ENCODE results near the gene EPN2.

Gene EPN2

DNA sequence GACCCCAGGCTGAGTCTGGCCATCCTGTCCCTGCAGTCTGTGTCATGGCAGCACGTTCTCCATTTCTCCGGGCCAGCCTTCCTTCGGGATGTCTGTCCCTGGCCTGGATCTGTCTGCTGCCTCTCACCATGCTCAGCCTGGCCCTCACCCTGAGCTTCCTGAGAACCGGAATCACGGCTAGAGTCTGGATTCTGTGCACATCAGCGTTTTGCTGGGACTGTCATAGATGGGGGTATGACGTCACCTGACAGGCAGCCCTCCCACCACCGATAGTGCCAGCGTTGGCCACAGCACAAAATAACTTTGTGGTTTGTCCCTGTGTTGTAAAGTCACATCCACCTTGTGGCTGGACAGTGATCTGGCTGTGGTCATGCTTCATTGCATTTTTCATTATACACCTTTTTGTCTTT lies 66.2 kb downstream of the EPN2 start:
- H3K36me3 ChIP-seq (ENCODE audit: control insufficient read depth, insufficient read depth, low read length) = no peaks in the 10 kb centered on the region
- H3K4me1 ChIP-seq (ENCODE audit: control insufficient read depth, insufficient read depth, low read length) = peaks cover 17% of the 10 kb centered on the region
- H3K4me3 ChIP-seq (ENCODE audit: low read length) = no peak overlapping the region
- H3K9me3 ChIP-seq (ENCODE audit: control insufficient read depth, low read length) = no peaks in the 10 kb centered on the region
- no peaks in the 10 kb centered on the region for H3K27me3 ChIP-seq (ENCODE audit: control insufficient read depth, insufficient read depth, low read length)
- H3K9ac ChIP-seq (ENCODE audit: low read length) = no peak overlapping the region

DNA sequence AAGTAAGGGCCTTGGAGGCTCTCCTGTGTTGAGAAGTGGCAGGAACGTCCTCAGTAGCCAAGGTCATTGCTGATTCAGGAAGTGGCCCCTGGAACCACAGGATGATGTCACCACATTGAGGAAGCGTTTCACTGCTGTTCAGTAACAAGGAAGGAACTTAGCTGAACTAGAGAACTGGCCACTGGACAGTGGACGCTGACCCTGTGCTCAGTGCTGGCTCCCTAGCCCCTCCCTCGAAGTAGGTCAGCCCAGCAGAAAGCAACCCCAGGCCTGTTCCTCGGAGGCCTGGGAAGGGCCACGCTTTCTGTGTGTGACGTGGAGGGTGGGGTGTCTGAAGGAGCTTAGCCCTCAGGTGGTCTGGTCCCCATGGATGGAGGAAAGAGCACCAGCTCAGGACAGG lies 67.0 kb downstream of the EPN2 start:
- Histone ChIP-seq H3K9me3 (ENCODE audit: control insufficient read depth, low read length) (no peaks in the 10 kb centered on the region), H3K36me3 (ENCODE audit: control insufficient read depth, insufficient read depth, low read length) (no peaks in the 10 kb centered on the region), H3K4me3 (ENCODE audit: low read length) (no peak overlapping the region), H3K4me1 (ENCODE audit: control insufficient read depth, insufficient read depth, low read length) (peaks cover 17% of the 10 kb centered on the region), H3K9ac (ENCODE audit: low read length) (no peak overlapping the region), H3K27me3 (ENCODE audit: control insufficient read depth, insufficient read depth, low read length) (no peaks in the 10 kb centered on the region)

- no peak overlapping the region for H3K4me3 ChIP-seq (ENCODE audit: low read length)
- no peaks in the 10 kb centered on the region for H3K36me3 ChIP-seq (ENCODE audit: control insufficient read depth, insufficient read depth, low read length)
- H3K9me3 ChIP-seq (ENCODE audit: control insufficient read depth, low read length) = no peaks in the 10 kb centered on the region
- H3K27me3 ChIP-seq (ENCODE audit: control insufficient read depth, insufficient read depth, low read length) = no peaks in the 10 kb centered on the region
- peaks cover 17% of the 10 kb centered on the region for H3K4me1 ChIP-seq (ENCODE audit: control insufficient read depth, insufficient read depth, low read length)
- H3K9ac ChIP-seq (ENCODE audit: low read length) = no peak overlapping the region
Measured at GRCh38 chr17:19304751-19305150, 67.6 kb downstream of the EPN2 start.

DNA sequence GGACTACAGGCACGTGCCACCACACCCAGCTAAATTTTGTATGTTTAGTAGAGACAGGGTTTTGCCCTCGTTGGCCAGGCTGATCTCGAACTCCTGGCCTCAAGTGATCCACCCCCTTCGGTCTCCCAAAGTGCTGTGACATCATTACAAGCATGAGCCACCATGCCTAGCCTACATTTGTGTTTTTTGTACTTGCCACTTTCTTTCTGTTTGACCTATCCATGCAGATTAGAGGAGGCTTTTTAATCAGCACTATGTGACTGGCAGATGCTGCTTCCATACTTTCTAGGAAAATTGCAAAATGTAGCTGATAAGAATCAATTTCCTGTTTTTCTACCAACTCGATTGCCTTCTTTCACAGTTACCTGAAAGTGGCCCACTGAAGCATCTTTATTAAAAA lies 68.1 kb downstream of the EPN2 start:
- Histone ChIP-seq H3K4me3 (ENCODE audit: low read length) (no peak overlapping the region), H3K27me3 (ENCODE audit: control insufficient read depth, insufficient read depth, low read length) (no peaks in the 10 kb centered on the region), H3K9ac (ENCODE audit: low read length) (no peak overlapping the region), H3K4me1 (ENCODE audit: control insufficient read depth, insufficient read depth, low read length) (peaks cover 17% of the 10 kb centered on the region), H3K9me3 (ENCODE audit: control insufficient read depth, low read length) (no peaks in the 10 kb centered on the region), H3K36me3 (ENCODE audit: control insufficient read depth, insufficient read depth, low read length) (no peaks in the 10 kb centered on the region)

DNA sequence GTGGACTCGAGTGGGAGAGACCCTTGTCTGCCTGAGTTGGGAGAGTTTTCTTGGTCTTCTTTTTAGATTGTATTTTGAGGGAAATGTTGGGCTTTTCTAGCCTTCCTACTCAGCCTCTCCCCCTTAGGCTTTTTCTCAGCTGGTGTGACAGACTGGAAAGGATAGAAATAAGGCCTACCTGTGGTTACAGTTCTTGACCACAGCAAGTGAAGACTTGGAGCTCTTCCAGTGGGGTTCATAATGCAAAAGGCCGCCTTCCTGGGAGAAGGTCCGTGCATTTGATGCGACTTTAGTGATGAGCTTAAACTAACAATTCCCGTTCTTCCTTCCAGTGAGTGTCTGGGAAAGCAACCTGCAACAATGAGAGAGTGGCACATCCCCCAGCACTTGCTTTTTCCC lies 68.6 kb downstream of the EPN2 start:
- Histone ChIP-seq H3K9me3 (ENCODE audit: control insufficient read depth, low read length) (no peaks in the 10 kb centered on the region), H3K27me3 (ENCODE audit: control insufficient read depth, insufficient read depth, low read length) (no peaks in the 10 kb centered on the region), H3K9ac (ENCODE audit: low read length) (no peak overlapping the region), H3K4me1 (ENCODE audit: control insufficient read depth, insufficient read depth, low read length) (peaks cover 17% of the 10 kb centered on the region), H3K36me3 (ENCODE audit: control insufficient read depth, insufficient read depth, low read length) (no peaks in the 10 kb centered on the region), H3K4me3 (ENCODE audit: low read length) (no peak overlapping the region)

GRCh38 chr17:19306160-19307111 lies 69.3 kb downstream of the EPN2 start:
- H3K9me3 ChIP-seq (ENCODE audit: control insufficient read depth, low read length) = no peaks in the 10 kb centered on the region
- H3K27me3 ChIP-seq (ENCODE audit: control insufficient read depth, insufficient read depth, low read length) = no peaks in the 10 kb centered on the region
- H3K4me1 ChIP-seq (ENCODE audit: control insufficient read depth, insufficient read depth, low read length) = peaks cover 17% of the 10 kb centered on the region
- H3K9ac ChIP-seq (ENCODE audit: low read length) = no peak overlapping the region
- no peak overlapping the region for H3K4me3 ChIP-seq (ENCODE audit: low read length)
- no peaks in the 10 kb centered on the region for H3K36me3 ChIP-seq (ENCODE audit: control insufficient read depth, insufficient read depth, low read length)

- Histone ChIP-seq H3K4me3 (ENCODE audit: low read length) (no peak overlapping the region), H3K36me3 (ENCODE audit: control insufficient read depth, insufficient read depth, low read length) (no peaks in the 10 kb centered on the region), H3K9me3 (ENCODE audit: control insufficient read depth, low read length) (no peaks in the 10 kb centered on the region), H3K9ac (ENCODE audit: low read length) (no peak overlapping the region), H3K4me1 (ENCODE audit: control insufficient read depth, insufficient read depth, low read length) (peaks cover 17% of the 10 kb centered on the region), H3K27me3 (ENCODE audit: control insufficient read depth, insufficient read depth, low read length) (no peaks in the 10 kb centered on the region)
Measured at GRCh38 chr17:19307521-19307920, 70.4 kb downstream of the EPN2 start.

- no peaks in the 10 kb centered on the region for H3K27me3 ChIP-seq (ENCODE audit: control insufficient read depth, insufficient read depth, low read length)
- H3K4me1 ChIP-seq (ENCODE audit: control insufficient read depth, insufficient read depth, low read length) = peaks cover 17% of the 10 kb centered on the region
- no peak overlapping the region for H3K9ac ChIP-seq (ENCODE audit: low read length)
- no peaks in the 10 kb centered on the region for H3K9me3 ChIP-seq (ENCODE audit: control insufficient read depth, low read length)
- H3K4me3 ChIP-seq (ENCODE audit: low read length) = no peak overlapping the region
- H3K36me3 ChIP-seq (ENCODE audit: control insufficient read depth, insufficient read depth, low read length) = no peaks in the 10 kb centered on the region
Measured at GRCh38 chr17:19308398-19308797, 71.2 kb downstream of the EPN2 start.

GRCh38 chr17:19309701-19310100 lies 72.5 kb downstream of the EPN2 start:
- H3K36me3 ChIP-seq (ENCODE audit: control insufficient read depth, insufficient read depth, low read length) = no peaks in the 10 kb centered on the region
- H3K4me3 ChIP-seq (ENCODE audit: low read length) = no peak overlapping the region
- peaks cover 10% of the 10 kb centered on the region for H3K4me1 ChIP-seq (ENCODE audit: control insufficient read depth, insufficient read depth, low read length)
- no peak overlapping the region for H3K9ac ChIP-seq (ENCODE audit: low read length)
- no peaks in the 10 kb centered on the region for H3K27me3 ChIP-seq (ENCODE audit: control insufficient read depth, insufficient read depth, low read length)
- H3K9me3 ChIP-seq (ENCODE audit: control insufficient read depth, low read length) = no peaks in the 10 kb centered on the region

GRCh38 chr17:19310151-19310550 lies 73.0 kb downstream of the EPN2 start:
- no peak overlapping the region for H3K9ac ChIP-seq (ENCODE audit: low read length)
- no peak overlapping the region for H3K4me3 ChIP-seq (ENCODE audit: low read length)
- peaks cover 8% of the 10 kb centered on the region for H3K4me1 ChIP-seq (ENCODE audit: control insufficient read depth, insufficient read depth, low read length)
- H3K36me3 ChIP-seq (ENCODE audit: control insufficient read depth, insufficient read depth, low read length) = no peaks in the 10 kb centered on the region
- no peaks in the 10 kb centered on the region for H3K27me3 ChIP-seq (ENCODE audit: control insufficient read depth, insufficient read depth, low read length)
- no peaks in the 10 kb centered on the region for H3K9me3 ChIP-seq (ENCODE audit: control insufficient read depth, low read length)

DNA sequence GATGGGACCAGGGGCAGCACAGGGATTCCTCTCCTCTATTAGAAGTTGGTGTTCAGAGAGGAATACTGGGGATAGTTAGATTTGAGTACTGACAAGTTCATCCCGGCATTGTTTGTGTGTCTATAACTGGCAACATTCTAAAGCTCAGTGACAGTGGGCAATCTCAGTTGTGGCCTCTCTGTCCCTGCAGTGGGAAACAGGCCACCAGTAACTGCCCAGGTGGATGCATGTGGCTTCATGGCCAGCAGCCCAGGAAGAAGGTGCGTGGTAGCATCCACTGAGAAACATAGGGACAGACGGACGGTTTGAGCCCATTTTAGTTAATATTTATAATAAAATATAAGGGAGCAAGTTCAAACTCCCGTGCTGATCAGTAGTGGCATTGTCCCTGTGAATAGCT lies 73.8 kb downstream of the EPN2 start:
- Histone ChIP-seq H3K36me3 (ENCODE audit: control insufficient read depth, insufficient read depth, low read length) (no peaks in the 10 kb centered on the region), H3K9me3 (ENCODE audit: control insufficient read depth, low read length) (no peaks in the 10 kb centered on the region), H3K4me3 (ENCODE audit: low read length) (no peak overlapping the region), H3K4me1 (ENCODE audit: control insufficient read depth, insufficient read depth, low read length) (peaks cover 8% of the 10 kb centered on the region), H3K9ac (ENCODE audit: low read length) (no peak overlapping the region), H3K27me3 (ENCODE audit: control insufficient read depth, insufficient read depth, low read length) (no peaks in the 10 kb centered on the region)

DNA sequence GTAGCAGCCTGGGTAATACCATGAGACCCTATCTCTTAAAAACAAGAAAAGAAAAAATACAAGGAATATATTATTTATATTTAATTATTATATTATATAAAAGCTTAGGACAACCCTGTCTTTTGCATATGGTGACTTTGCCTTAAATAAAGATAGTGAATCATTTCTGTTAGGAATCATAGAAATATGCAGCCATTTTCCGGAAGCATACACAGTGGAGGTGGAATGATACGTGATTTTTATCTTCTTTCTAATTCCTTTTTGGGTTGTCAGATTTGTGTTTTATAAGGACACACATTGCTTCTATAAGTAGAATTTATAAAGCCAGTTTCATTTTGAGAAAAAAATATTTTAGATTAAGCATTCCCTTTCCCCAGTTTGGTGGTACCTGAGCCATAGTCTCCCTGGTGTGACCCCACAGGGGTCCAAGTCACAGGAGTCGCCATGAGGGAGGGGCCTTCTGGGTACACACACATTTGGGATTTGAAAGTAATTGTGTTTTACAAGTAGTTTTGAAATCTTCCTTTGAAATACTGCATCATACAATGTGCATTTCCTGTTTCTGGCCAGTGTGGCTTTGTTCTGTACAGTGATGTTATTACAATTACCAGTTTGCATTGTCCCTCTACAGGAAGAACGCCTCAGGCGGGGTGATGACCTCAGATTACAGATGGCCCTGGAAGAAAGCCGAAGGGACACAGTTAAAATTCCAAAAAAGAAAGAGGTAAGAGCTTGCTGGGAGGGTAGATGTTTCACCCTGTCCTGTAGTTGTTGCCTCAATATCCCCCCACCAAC lies 74.5 kb downstream of the EPN2 start:
- Histone ChIP-seq H3K9me3 (ENCODE audit: control insufficient read depth, low read length) (no peaks in the 10 kb centered on the region), H3K4me3 (ENCODE audit: low read length) (no peak overlapping the region), H3K27me3 (ENCODE audit: control insufficient read depth, insufficient read depth, low read length) (no peaks in the 10 kb centered on the region), H3K36me3 (ENCODE audit: control insufficient read depth, insufficient read depth, low read length) (no peaks in the 10 kb centered on the region), H3K4me1 (ENCODE audit: control insufficient read depth, insufficient read depth, low read length) (peaks cover 4% of the 10 kb centered on the region), H3K9ac (ENCODE audit: low read length) (no peak overlapping the region)
